Ovary (tissue), 3 donors: ENCODE results near the gene CRELD2.

Experiments used
- EP300 ChIP-seq: sonication (generic); formaldehyde crosslinking; IDR thresholded peaks from one replicate; pipeline ENCODE4 v1.6.1; 2017; ENCODE audit warnings: antibody characterized with exemption
- POLR2A ChIP-seq: fragments of 450-650 bp; IDR thresholded peaks from one replicate; pipeline ENCODE4 v1.6.1; 2017; ENCODE audit warnings: antibody characterized with exemption, mild to moderate bottlenecking, moderate library complexity
- TF ChIP-seq, protein P1 (sequence below), 3 donors: fragments of 450-650 bp in 2 of 3; fragments of 200-600 bp in 1 of 3; IDR thresholded peaks; one replicate each; pipeline versions ENCODE4 v1.5.1 to v1.8.0; 2016 to 2022; ENCODE audit warnings: antibody characterized with exemption in 3 of 3, mild to moderate bottlenecking in 1 of 3
- donor health status: DM: no; HTN: no; CAD: no.

DNA sequence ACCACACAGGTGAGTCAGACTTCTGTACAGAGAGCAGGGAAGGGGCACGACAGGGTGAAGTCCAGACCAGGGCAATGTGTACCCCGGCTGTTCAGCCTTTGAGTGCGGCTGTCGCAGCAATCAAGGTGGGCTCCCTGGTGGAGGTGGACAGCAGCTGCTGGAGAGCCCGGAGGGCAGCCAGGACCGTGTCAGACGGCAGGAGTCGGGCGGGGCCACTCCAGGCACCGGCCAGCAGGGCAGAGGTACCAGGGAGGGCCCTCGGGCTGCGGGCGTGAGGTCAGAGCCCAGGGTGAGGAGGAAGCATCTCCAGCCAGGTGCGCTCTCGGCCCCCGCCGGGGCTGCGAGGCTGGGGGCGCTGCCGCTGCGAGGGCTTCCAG is 41.3 kb downstream of the CRELD2 start:
- TF ChIP-seq POLR2A (no peak), EP300 (no peak)
- TF ChIP-seq, protein P1, sequence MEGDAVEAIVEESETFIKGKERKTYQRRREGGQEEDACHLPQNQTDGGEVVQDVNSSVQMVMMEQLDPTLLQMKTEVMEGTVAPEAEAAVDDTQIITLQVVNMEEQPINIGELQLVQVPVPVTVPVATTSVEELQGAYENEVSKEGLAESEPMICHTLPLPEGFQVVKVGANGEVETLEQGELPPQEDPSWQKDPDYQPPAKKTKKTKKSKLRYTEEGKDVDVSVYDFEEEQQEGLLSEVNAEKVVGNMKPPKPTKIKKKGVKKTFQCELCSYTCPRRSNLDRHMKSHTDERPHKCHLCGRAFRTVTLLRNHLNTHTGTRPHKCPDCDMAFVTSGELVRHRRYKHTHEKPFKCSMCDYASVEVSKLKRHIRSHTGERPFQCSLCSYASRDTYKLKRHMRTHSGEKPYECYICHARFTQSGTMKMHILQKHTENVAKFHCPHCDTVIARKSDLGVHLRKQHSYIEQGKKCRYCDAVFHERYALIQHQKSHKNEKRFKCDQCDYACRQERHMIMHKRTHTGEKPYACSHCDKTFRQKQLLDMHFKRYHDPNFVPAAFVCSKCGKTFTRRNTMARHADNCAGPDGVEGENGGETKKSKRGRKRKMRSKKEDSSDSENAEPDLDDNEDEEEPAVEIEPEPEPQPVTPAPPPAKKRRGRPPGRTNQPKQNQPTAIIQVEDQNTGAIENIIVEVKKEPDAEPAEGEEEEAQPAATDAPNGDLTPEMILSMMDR (IDR thresholded peaks at IDR 0.05): no peak
